Endothelial cell of umbilical vein (primary cell): ENCODE measurements around the gene MCIDAS. TPM values are rescaled to one million over a fixed set of nuclear protein-coding genes. Genes with fewer than 3 reads are reported as not detected.
A peak's percentile ranks its signal among the peaks of the same experiment; 100 is the strongest.

ENCODE experiments used
- BruUV-seq: library from RNA; stranded (reverse); fragments of 400-500 nt; replicated peaks from 2 replicates; lab custom pipeline; 2021; lab: Mats Ljungman, UMichigan
- CTCF ChIA-PET: fragments of 300-600, 350-600 bp; sonication (Branson Sonifier 250); formaldehyde crosslinking; loops from one replicate; lab custom pipeline; 2021; ENCODE audit warnings: antibody characterized with exemption, inconsistent platforms; lab: Charles Lee
- POLR2A ChIA-PET: fragments of 300-600, 350-600 bp; sonication (Branson Sonifier 250); formaldehyde crosslinking; loops from one replicate; lab custom pipeline; 2021; ENCODE audit warnings: antibody characterized with exemption, inconsistent platforms; lab: Charles Lee
- DNase-seq: peaks from one replicate; pipeline ENCODE4 v3.0.0-alpha.2; 2011; ENCODE audit warnings: low read depth, low spot score
- FAIRE-seq: peaks from 2 replicates; lab custom pipeline; 2011; peaks lifted over from hg19 to GRCh38; lab: Jason Lieb, UNC
- H2AFZ ChIP-seq: 2 replicates; pipeline ENCODE4 v1.6.0; 2012; ENCODE audit warnings: low read depth, low read length, control low read depth, inconsistent platforms
- H3K27ac ChIP-seq: 2 replicates; pipeline ENCODE4 v1.5.1; 2011; ENCODE audit warnings: low read depth, mild to moderate bottlenecking, control low read depth, low read length, moderate library complexity; ENCODE audit not compliant: insufficient read depth
- H3K27me3 ChIP-seq, 2 experiments: 2 replicates each; pipeline versions ENCODE4 v1.6.0 to v1.6.1; 2011; ENCODE audit warnings: low read length in 2 of 2, mixed read lengths in 1 of 2; ENCODE audit not compliant: control insufficient read depth in 2 of 2, insufficient read depth in 2 of 2
- H3K36me3 ChIP-seq, 2 experiments: 2 replicates in 1 of 2; 3 replicates in 1 of 2; pipeline ENCODE4 v1.5.1; 2011; ENCODE audit warnings: low read length in 2 of 2, mild to moderate bottlenecking in 1 of 2, moderate library complexity in 1 of 2; ENCODE audit not compliant: control insufficient read depth in 2 of 2, insufficient read depth in 2 of 2; ENCODE audit errors: extremely low read depth in 1 of 2
- H3K4me1 ChIP-seq: 3 replicates; pipeline ENCODE4 v1.5.1; 2011; ENCODE audit warnings: mild to moderate bottlenecking, low read length; ENCODE audit not compliant: control insufficient read depth, insufficient read depth; ENCODE audit errors: extremely low read depth
- H3K4me2 ChIP-seq: 2 replicates; pipeline ENCODE4 v1.6.1; 2011; ENCODE audit warnings: low read length, control low read depth, mixed read lengths; ENCODE audit not compliant: insufficient read depth
- H3K4me3 ChIP-seq, 3 experiments: fragments of 200-600 bp in 1 of 3; sonication (generic), shearing (Covaris generic) in 1 of 3; replicated peaks in 1 of 3; 2 replicates each; pipeline ENCODE4 v1.5.1; 2011 to 2016; ENCODE audit warnings: control low read depth in 3 of 3, low read length in 3 of 3, mild to moderate bottlenecking in 2 of 3, inconsistent platforms in 1 of 3, low read depth in 1 of 3, moderate library complexity in 1 of 3; ENCODE audit not compliant: insufficient read depth in 1 of 3
- H3K79me2 ChIP-seq: 2 replicates; pipeline ENCODE4 v1.6.0; 2012; ENCODE audit warnings: low read length, inconsistent platforms; ENCODE audit not compliant: control insufficient read depth, insufficient read depth
- H3K9ac ChIP-seq: replicated peaks from 2 replicates; pipeline ENCODE3; 2011; ENCODE audit warnings: low read length, control low read depth; ENCODE audit not compliant: insufficient read depth; ENCODE audit errors: extremely low read depth
- H3K9me1 ChIP-seq: replicated peaks from 3 replicates; pipeline ENCODE4 v1.6.0; 2011; ENCODE audit warnings: mild to moderate bottlenecking, low read length; ENCODE audit not compliant: control insufficient read depth, insufficient read depth; ENCODE audit errors: extremely low read depth
- H3K9me3 ChIP-seq: replicated peaks from 2 replicates; pipeline ENCODE4 v1.5.1; 2012; ENCODE audit warnings: low read length, inconsistent platforms; ENCODE audit not compliant: control insufficient read depth, insufficient read depth
- H4K20me1 ChIP-seq: replicated peaks from 2 replicates; pipeline ENCODE3; 2011; ENCODE audit warnings: mild to moderate bottlenecking, low read length; ENCODE audit not compliant: control insufficient read depth, insufficient read depth; ENCODE audit errors: extremely low read depth
- EZH2 ChIP-seq: IDR thresholded peaks from 2 replicates; pipeline ENCODE4 v1.6.1; 2012; ENCODE audit warnings: borderline replicate concordance, low read depth, mild to moderate bottlenecking, moderate library complexity, low read length, inconsistent platforms; ENCODE audit not compliant: severe bottlenecking
- FOS ChIP-seq: IDR thresholded peaks from 2 replicates; pipeline ENCODE4 v1.6.1; 2011; ENCODE audit warnings: mild to moderate bottlenecking, low read length, moderate library complexity, borderline replicate concordance; ENCODE audit not compliant: insufficient read depth
- GATA2 ChIP-seq: IDR thresholded peaks from 2 replicates; pipeline ENCODE4 v1.7.0; 2011; ENCODE audit warnings: low read depth, mild to moderate bottlenecking, moderate library complexity, mixed read lengths, low read length; ENCODE audit not compliant: insufficient read length, insufficient read depth
- JUN ChIP-seq: IDR thresholded peaks from 2 replicates; pipeline ENCODE4 v1.6.1; 2011; ENCODE audit warnings: borderline replicate concordance, low read depth; ENCODE audit not compliant: insufficient read length, insufficient read depth
- MYC ChIP-seq: IDR thresholded peaks from one replicate; pipeline ENCODE4 v1.6.1; 2011; ENCODE audit warnings: mild to moderate bottlenecking, low read depth, low read length
- POLR2A ChIP-seq: IDR thresholded peaks from 2 replicates; pipeline ENCODE4 v1.6.1; 2012; ENCODE audit warnings: low read depth, mild to moderate bottlenecking, control low read depth, low read length
- dilution Hi-C: fragments of 300-500 bp; cut with MboI; formaldehyde crosslinking; loops from one replicate; pipeline ENCODE4 v1.15.0; 2019; ENCODE audit warnings: low sequenced_read_pairs; ENCODE audit not compliant: extremely low pct_ligation_motif_present
- intact Hi-C: fragments of 100-400 bp; cut with micrococcal nuclease; formaldehyde crosslinking; loops from one replicate; pipeline ENCODE4 v1.10.0; 2022
- polyA plus RNA-seq, 4 experiments: library from polyadenylated mRNA; depleted of rRNA in 3 of 4; stranded (reverse) in 3 of 4; unstranded in 1 of 4; fragments of >200 nt; gene quantifications; 2 replicates each; pipeline versions ENCODE4 v1.2.1 to v1.2.3, GENCODE V29; 2011 to 2012; ENCODE audit warnings: missing spikeins in 1 of 4
- total RNA-seq: library from RNA; stranded (reverse); gene quantifications from 2 replicates; pipeline ENCODE4 v1.2.3, GENCODE V29; 2021
- TF ChIP-seq, protein P1 (sequence below): IDR thresholded peaks from 2 replicates; pipeline ENCODE4 v1.6.1; 2011; ENCODE audit not compliant: insufficient read depth, insufficient read length

Gene MCIDAS
- total and polyA plus RNA-seq, 2 donors (not counting 3 experiments of a cell fraction or from before 2014, with no cell fraction given), result not detected

DNA sequence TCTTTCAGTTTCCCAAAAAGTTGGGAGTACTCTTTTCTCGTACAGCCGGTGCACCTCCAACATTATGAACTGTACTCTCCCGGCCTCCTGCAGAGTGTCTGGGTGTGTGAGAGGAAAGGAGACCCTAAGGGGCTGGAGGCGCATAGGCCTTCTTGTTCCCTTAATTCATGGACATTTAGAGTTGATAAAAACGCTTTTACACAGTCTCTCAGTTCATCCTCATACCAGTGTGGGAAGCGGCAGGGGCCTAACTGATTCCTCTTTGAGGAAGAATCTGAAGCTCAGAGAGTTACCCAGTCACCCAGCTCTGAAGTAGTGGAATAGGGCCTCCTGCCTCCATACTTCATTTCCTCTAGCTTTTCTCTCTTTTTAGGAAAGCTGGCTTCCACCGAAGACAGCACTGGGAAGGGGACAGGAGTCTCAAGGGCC is 3.3 kb downstream of the MCIDAS start:
- CTCF ChIA-PET, result interaction anchor here (1.0 to 1.3 kb wide), 4 partner anchors 10 to 25 kb away, joined by 3 to 4 read pairs (median 4); no protein-coding TSS in a partner anchor
- FAIRE-seq, result no peak
- H3K4me2 ChIP-seq, result no peak overlapping the region
- H2AFZ ChIP-seq, result no peak overlapping the region
- no peaks in the 10 kb centered on the region for H3K79me2 ChIP-seq
- BruUV-seq, result no TSS peak
- no peak for DNase-seq
- intact Hi-C loops (no loop called here), dilution Hi-C loops (no loop called here)
- no peak overlapping the region for H3K9ac ChIP-seq
- H3K36me3 ChIP-seq, result no peaks in the 10 kb centered on the region
- peaks cover 69 to 94% of the 10 kb centered on the region in 2 experiments for H3K27me3 ChIP-seq
- no peaks in the 10 kb centered on the region for H3K9me1 ChIP-seq
- TF ChIP-seq FOS (no peak), GATA2 (no peak), EZH2 (peak; percentile 4)
- POLR2A ChIA-PET, result interaction anchor here (0.7 kb wide), 1 partner anchor 44 kb away, joined by 4 read pairs; no protein-coding TSS in a partner anchor
- no peaks in the 10 kb centered on the region for H4K20me1 ChIP-seq
- H3K9me3 ChIP-seq, result no peaks in the 10 kb centered on the region
- no peak overlapping the region for H3K27ac ChIP-seq
- H3K4me3 ChIP-seq, result no peak overlapping the region
- H3K4me1 ChIP-seq, result peaks cover 12% of the 10 kb centered on the region

DNA sequence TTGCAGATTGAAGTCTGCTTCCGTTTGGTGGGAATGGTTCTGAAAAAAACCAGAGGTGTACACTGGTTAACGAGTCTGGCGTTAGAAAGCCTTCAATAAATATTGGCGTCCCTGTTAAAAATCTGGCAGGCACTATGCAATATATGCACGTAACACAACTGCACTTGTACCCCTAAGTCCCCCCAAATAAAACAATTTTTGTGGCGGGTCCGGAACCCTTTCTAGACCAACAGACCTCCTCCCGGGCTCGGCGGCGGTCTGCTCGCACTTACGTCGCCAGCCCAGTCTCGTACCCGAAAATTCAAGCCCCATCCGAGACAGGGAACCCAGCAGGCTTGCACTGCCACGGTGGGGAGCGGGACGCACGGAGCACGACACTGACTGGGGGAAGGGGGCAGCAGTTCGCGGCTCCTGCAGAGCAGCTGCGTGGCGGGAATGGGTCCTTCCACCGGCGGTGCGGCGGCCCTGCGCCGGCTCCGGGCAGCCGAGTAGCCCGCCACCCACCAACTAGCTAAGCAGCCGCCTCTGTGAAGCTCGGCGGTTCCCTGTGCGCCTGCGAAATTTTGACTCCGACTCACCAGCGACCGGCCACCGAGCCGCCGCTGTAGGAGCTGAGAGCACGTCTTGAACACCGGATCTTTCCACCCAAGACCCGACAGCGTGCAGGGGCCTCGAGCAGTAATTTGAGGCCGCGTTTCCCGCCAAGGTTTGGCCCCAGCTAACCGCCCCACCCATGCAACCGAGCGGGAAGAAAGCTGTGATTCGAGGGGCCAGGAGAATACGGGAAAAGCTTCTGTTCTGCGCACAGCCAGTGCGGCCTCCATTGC is 3.9 kb downstream of the MCIDAS start:
- H3K9me3 ChIP-seq, result no peaks in the 10 kb centered on the region
- dilution Hi-C loops (no loop called here), intact Hi-C loops (no loop called here)
- no TSS peak for BruUV-seq
- peaks cover 63 to 92% of the 10 kb centered on the region in 2 experiments for H3K27me3 ChIP-seq
- H3K4me2 ChIP-seq, result no peak overlapping the region
- H3K9me1 ChIP-seq, result no peaks in the 10 kb centered on the region
- no peak overlapping the region for H3K27ac ChIP-seq
- POLR2A ChIA-PET, result interaction anchor here (0.7 kb wide), 1 partner anchor 44 kb away, joined by 4 read pairs; no protein-coding TSS in a partner anchor
- no peaks in the 10 kb centered on the region for H3K79me2 ChIP-seq
- H4K20me1 ChIP-seq, result no peaks in the 10 kb centered on the region
- TF ChIP-seq, protein P1, sequence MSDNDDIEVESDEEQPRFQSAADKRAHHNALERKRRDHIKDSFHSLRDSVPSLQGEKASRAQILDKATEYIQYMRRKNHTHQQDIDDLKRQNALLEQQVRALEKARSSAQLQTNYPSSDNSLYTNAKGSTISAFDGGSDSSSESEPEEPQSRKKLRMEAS, result no peak
- TF ChIP-seq MYC, result no peak
- no peak for TF ChIP-seq POLR2A
- TF ChIP-seq EZH2, result peak; percentile 98
- no peak for TF ChIP-seq JUN
- no peaks in the 10 kb centered on the region for H3K36me3 ChIP-seq
- H3K4me1 ChIP-seq, result peaks cover 12% of the 10 kb centered on the region
- no peak overlapping the region for H3K9ac ChIP-seq
- CTCF ChIA-PET, result interaction anchor here (1.0 to 1.3 kb wide), 4 partner anchors 11 to 24 kb away, joined by 3 to 4 read pairs (median 4); no protein-coding TSS in a partner anchor
- FAIRE-seq (no peak), DNase-seq (no peak)
- no peak overlapping the region for H3K4me3 ChIP-seq
- H2AFZ ChIP-seq, result peak overlapping the region; percentile 20
